ENCODE measurements around the gene CCDC171. TPM values are rescaled to one million over a fixed set of nuclear protein-coding genes. Genes with fewer than 3 reads are reported as not detected.

Gene CCDC171
- total and polyA plus RNA-seq, 10 of the 15 experiments (the other 5 are each of a cell fraction or from before 2014, with no cell fraction given) = 1.00 to 7.2 (median 2.8) TPM

DNA sequence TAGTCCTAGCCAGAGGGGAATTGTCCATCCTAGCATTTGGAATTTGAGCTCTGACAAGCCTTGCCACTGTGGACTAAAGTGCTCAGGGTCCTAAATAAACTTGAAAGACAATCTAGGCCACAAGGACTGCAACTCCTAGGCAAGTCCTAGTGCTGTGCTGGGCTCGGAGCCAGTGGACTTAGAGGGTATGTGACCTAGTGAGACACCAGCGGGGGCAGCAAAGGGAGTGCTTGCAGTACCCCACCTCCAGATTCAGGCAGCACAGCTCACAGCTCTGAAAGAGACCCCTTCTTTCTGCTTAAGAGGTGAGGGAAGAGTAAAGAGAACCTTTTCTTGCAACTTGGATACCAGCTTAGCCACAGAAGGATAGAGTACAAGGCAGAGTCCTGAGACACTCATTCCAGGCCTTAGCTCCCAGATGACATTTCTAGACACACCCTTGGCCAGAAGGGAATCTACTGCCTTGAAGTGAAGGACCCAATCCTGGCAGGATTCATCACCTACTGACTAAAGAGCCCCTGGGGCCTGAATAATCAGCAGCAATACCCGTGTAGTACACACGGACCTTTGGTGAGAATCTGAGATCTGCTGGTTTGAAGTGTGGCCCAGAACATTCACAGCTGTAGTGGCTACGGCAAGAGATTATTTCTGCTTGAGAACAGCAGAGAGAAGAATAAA, 164.6 kb downstream of the CCDC171 start:
- FAIRE-seq = no peak

DNA sequence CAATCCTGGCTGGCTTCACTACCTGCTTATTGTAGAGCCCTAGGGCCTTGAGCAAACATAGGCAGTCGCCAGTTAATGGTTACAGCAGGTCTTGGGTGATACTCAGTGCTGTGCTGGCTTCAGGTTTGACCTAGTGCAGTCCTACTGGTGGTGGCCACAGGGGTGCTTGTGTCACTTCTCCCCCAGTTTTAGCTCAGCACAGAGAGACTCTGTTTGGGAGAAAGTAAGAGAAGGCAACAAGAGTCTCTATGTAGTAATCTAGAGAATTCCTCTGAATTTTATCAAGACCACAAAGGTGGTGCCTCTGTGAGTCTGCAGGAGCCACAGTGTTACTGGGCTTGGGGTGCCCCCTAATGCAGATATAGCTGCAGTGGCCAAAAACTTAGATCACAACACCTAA, 165.6 kb downstream of the CCDC171 start:
- H3K4me3 ChIP-seq = no peak overlapping the region
- H3K4me1 ChIP-seq (ENCODE audit: control insufficient read depth, insufficient read depth, low read length) = no peaks in the 10 kb centered on the region
- no peak overlapping the region for H3K27ac ChIP-seq (ENCODE audit: control insufficient read depth, insufficient read depth)
- H3K4me2 ChIP-seq (ENCODE audit: control insufficient read depth, insufficient read depth) = no peak overlapping the region
- ChIA-PET POLR2A (no interaction called here), CTCF (no interaction called here), SMC1A (ENCODE audit: uncharacterized antibody, unreplicated experiment) (no interaction called here), RAD21 (ENCODE audit: unreplicated experiment) (no interaction called here)
- in situ Hi-C loops (cut with MboI) = no loop called here
- no peaks in the 10 kb centered on the region for H4K20me1 ChIP-seq (ENCODE audit: control insufficient read depth, insufficient read depth)
- H3K36me3 ChIP-seq (ENCODE audit: control insufficient read depth in 2 of 2, insufficient read depth in 2 of 2, low read length in 1 of 2) = no peaks in the 10 kb centered on the region
- no peaks in the 10 kb centered on the region for H3K9me3 ChIP-seq (replicated peaks; ENCODE audit: control insufficient read depth, insufficient read depth, low read length)
- no TSS peak for BruUV-seq (replicated peaks)
- DNase-seq (ENCODE audit: low read depth, low spot score) = no peak
- no peaks in the 10 kb centered on the region for H3K79me2 ChIP-seq (ENCODE audit: control insufficient read depth, insufficient read depth, low read length)
- no peaks in the 10 kb centered on the region for H3K27me3 ChIP-seq (replicated peaks in 1 of 2; ENCODE audit: control insufficient read depth in 2 of 2, insufficient read depth in 2 of 2, low read length in 1 of 2)
- intact Hi-C loops (cut with micrococcal nuclease; ENCODE audit: unreplicated experiment) = no loop called here
- no peak for ATAC-seq
- FAIRE-seq = no peak
- H2AFZ ChIP-seq (ENCODE audit: control insufficient read depth, low read depth, low read length) = no peak overlapping the region
- H3K9ac ChIP-seq (ENCODE audit: control insufficient read depth, insufficient read depth, low read length) = no peak overlapping the region
- 0% methylated on average over 1 of the region's 1 CpG for WGBS (ENCODE audit: insufficient coverage, insufficient replicate concordance, low lambda C conversion rate, missing lambda C conversion rate)
- TF ChIP-seq, protein P1, sequence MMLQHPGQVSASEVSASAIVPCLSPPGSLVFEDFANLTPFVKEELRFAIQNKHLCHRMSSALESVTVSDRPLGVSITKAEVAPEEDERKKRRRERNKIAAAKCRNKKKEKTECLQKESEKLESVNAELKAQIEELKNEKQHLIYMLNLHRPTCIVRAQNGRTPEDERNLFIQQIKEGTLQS (IDR thresholded peaks at IDR 0.05; ENCODE audit: borderline replicate concordance, extremely low read depth, low read depth, low read length) = no peak
- TF ChIP-seq NRF1 (conservative IDR thresholded peaks at IDR 0.05; ENCODE audit: low read depth, low read length) (no peak), NFIC (IDR thresholded peaks at IDR 0.05; ENCODE audit: low read depth, low read length) (no peak), PAX8 (IDR thresholded peaks at IDR 0.05) (no peak), IRF4 (IDR thresholded peaks at IDR 0.05; ENCODE audit: low read depth, low read length) (no peak), PAX5 (IDR thresholded peaks at IDR 0.05; ENCODE audit: borderline replicate concordance, low read depth, low read length) (no peak), EGR1 (IDR thresholded peaks at IDR 0.05; ENCODE audit: borderline replicate concordance in 1 of 2, low read depth in 2 of 2, low read length in 2 of 2) (no peak)
- TF ChIP-seq, protein P2, sequence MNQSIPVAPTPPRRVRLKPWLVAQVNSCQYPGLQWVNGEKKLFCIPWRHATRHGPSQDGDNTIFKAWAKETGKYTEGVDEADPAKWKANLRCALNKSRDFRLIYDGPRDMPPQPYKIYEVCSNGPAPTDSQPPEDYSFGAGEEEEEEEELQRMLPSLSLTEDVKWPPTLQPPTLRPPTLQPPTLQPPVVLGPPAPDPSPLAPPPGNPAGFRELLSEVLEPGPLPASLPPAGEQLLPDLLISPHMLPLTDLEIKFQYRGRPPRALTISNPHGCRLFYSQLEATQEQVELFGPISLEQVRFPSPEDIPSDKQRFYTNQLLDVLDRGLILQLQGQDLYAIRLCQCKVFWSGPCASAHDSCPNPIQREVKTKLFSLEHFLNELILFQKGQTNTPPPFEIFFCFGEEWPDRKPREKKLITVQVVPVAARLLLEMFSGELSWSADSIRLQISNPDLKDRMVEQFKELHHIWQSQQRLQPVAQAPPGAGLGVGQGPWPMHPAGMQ (IDR thresholded peaks at IDR 0.05; ENCODE audit: borderline replicate concordance) = no peak
- TF ChIP-seq, protein P3, sequence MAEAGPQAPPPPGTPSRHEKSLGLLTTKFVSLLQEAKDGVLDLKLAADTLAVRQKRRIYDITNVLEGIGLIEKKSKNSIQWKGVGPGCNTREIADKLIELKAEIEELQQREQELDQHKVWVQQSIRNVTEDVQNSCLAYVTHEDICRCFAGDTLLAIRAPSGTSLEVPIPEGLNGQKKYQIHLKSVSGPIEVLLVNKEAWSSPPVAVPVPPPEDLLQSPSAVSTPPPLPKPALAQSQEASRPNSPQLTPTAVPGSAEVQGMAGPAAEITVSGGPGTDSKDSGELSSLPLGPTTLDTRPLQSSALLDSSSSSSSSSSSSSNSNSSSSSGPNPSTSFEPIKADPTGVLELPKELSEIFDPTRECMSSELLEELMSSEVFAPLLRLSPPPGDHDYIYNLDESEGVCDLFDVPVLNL (IDR thresholded peaks at IDR 0.05; ENCODE audit: low read depth, low read length) = no peak
- TF ChIP-seq, protein P4, sequence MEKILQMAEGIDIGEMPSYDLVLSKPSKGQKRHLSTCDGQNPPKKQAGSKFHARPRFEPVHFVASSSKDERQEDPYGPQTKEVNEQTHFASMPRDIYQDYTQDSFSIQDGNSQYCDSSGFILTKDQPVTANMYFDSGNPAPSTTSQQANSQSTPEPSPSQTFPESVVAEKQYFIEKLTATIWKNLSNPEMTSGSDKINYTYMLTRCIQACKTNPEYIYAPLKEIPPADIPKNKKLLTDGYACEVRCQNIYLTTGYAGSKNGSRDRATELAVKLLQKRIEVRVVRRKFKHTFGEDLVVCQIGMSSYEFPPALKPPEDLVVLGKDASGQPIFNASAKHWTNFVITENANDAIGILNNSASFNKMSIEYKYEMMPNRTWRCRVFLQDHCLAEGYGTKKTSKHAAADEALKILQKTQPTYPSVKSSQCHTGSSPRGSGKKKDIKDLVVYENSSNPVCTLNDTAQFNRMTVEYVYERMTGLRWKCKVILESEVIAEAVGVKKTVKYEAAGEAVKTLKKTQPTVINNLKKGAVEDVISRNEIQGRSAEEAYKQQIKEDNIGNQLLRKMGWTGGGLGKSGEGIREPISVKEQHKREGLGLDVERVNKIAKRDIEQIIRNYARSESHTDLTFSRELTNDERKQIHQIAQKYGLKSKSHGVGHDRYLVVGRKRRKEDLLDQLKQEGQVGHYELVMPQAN (conservative IDR thresholded peaks at IDR 0.05) = no peak

More for the DNA sequence above, 164.6 kb downstream of the CCDC171 start:
- H3K9ac ChIP-seq (ENCODE audit: control insufficient read depth, insufficient read depth, low read length) = no peak overlapping the region
- H3K36me3 ChIP-seq (ENCODE audit: control insufficient read depth in 2 of 2, insufficient read depth in 2 of 2, low read length in 1 of 2) = no peaks in the 10 kb centered on the region
- ChIA-PET RAD21 (ENCODE audit: unreplicated experiment) (no interaction called here), SMC1A (ENCODE audit: uncharacterized antibody, unreplicated experiment) (no interaction called here), POLR2A (no interaction called here), CTCF (no interaction called here)
- DNase-seq (ENCODE audit: low read depth, low spot score) (no peak), ATAC-seq (no peak)
- no peaks in the 10 kb centered on the region for H3K27me3 ChIP-seq (replicated peaks in 1 of 2; ENCODE audit: control insufficient read depth in 2 of 2, insufficient read depth in 2 of 2, low read length in 1 of 2)
- H3K4me1 ChIP-seq (ENCODE audit: control insufficient read depth, insufficient read depth, low read length) = no peaks in the 10 kb centered on the region
- no peaks in the 10 kb centered on the region for H3K9me3 ChIP-seq (replicated peaks; ENCODE audit: control insufficient read depth, insufficient read depth, low read length)
- in situ Hi-C loops (cut with MboI) (no loop called here), intact Hi-C loops (cut with micrococcal nuclease; ENCODE audit: unreplicated experiment) (no loop called here)
- H3K27ac ChIP-seq (ENCODE audit: control insufficient read depth, insufficient read depth) = no peak overlapping the region
- no peaks in the 10 kb centered on the region for H3K79me2 ChIP-seq (ENCODE audit: control insufficient read depth, insufficient read depth, low read length)
- 82% methylated on average over 5 of the region's 5 CpGs for WGBS (ENCODE audit: insufficient coverage, insufficient replicate concordance, low lambda C conversion rate, missing lambda C conversion rate)
- BruUV-seq (replicated peaks) = no TSS peak
- no peak for TF ChIP-seq BHLHE40 (IDR thresholded peaks at IDR 0.05; ENCODE audit: borderline replicate concordance in 1 of 2, low read depth in 2 of 2, low read length in 1 of 2)
- TF ChIP-seq WRNIP1 (IDR thresholded peaks at IDR 0.05; ENCODE audit: borderline replicate concordance, low read depth, low read length) = no peak
- TF ChIP-seq KDM1A (IDR thresholded peaks at IDR 0.05; ENCODE audit: borderline replicate concordance) = no peak
- no peaks in the 10 kb centered on the region for H4K20me1 ChIP-seq (ENCODE audit: control insufficient read depth, insufficient read depth)
- H3K4me3 ChIP-seq = no peak overlapping the region
- no peak overlapping the region for H2AFZ ChIP-seq (ENCODE audit: control insufficient read depth, low read depth, low read length)
- H3K4me2 ChIP-seq (ENCODE audit: control insufficient read depth, insufficient read depth) = no peak overlapping the region

Data from GM12878 (cell line).